Measurements from ENCODE around the gene MGLL. TPM values are rescaled to one million over a fixed set of nuclear protein-coding genes. Genes with fewer than 3 reads are reported as not detected.
A peak's percentile ranks its signal among the peaks of the same experiment; 100 is the strongest.

MGLL gene
- total and polyA plus RNA-seq, 4 donors: 25.5 to 48.6 (median 37.9) TPM

DNA sequence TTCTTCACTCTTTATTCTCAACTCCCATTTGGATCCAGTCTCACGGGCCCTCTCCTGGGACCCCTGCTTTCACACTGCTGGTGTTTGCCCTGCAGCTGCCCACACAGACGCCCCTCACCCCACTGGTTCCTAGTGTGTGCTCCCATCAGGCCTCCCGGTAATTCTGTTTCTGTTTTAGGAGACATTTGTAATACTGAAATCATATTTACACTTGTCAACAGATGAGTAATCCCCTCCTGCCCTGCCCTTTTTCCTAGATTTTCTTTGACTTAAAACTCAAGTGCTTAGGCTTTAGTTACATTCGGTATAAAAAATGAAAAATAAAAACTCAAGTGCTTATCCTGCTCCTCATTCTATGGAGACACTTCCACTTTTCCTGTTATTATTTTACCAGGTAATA is 167.9 kb downstream of the MGLL start:
- 100% methylated on average over 1 of the region's 4 CpGs for WGBS (ENCODE audit: insufficient coverage)
- no peak for DNase-seq (ENCODE audit: low read depth in 4 of 6, low spot score in 6 of 6)
- H3K9me3 ChIP-seq (ENCODE audit: control insufficient read depth, insufficient read depth, low read length): no peaks in the 10 kb centered on the region
- peaks cover 25% of the 10 kb centered on the region for H3K36me3 ChIP-seq (ENCODE audit: control insufficient read depth, insufficient read depth, low read length)
- H3K27ac ChIP-seq (ENCODE audit: low read depth, low read length): no peak overlapping the region
- H3K4me1 ChIP-seq (ENCODE audit: control insufficient read depth, insufficient read depth, low read length): peaks cover 11% of the 10 kb centered on the region
- no peaks in the 10 kb centered on the region for H3K27me3 ChIP-seq (ENCODE audit: control insufficient read depth, insufficient read depth, low read length)
- no peak overlapping the region for H3K4me3 ChIP-seq (ENCODE audit: low read depth, low read length)

- Histone ChIP-seq H3K27ac (ENCODE audit: low read depth, low read length) (no peak overlapping the region), H3K9me3 (ENCODE audit: control insufficient read depth, insufficient read depth, low read length) (no peaks in the 10 kb centered on the region), H3K4me1 (ENCODE audit: control insufficient read depth, insufficient read depth, low read length) (peaks cover 13% of the 10 kb centered on the region), H3K27me3 (ENCODE audit: control insufficient read depth, insufficient read depth, low read length) (no peaks in the 10 kb centered on the region), H3K36me3 (ENCODE audit: control insufficient read depth, insufficient read depth, low read length) (peaks cover 29% of the 10 kb centered on the region), H3K4me3 (ENCODE audit: low read depth, low read length) (no peak overlapping the region)
- peak in 2 of 6 donors; percentile 76 to 82 for DNase-seq (ENCODE audit: low read depth in 4 of 6, low spot score in 6 of 6)
- WGBS (ENCODE audit: insufficient coverage): 66% methylated on average over 13 of the region's 13 CpGs
These were observed 169.9 kb downstream of the MGLL start for GRCh38 chr3:127652246-127652995.

DNA sequence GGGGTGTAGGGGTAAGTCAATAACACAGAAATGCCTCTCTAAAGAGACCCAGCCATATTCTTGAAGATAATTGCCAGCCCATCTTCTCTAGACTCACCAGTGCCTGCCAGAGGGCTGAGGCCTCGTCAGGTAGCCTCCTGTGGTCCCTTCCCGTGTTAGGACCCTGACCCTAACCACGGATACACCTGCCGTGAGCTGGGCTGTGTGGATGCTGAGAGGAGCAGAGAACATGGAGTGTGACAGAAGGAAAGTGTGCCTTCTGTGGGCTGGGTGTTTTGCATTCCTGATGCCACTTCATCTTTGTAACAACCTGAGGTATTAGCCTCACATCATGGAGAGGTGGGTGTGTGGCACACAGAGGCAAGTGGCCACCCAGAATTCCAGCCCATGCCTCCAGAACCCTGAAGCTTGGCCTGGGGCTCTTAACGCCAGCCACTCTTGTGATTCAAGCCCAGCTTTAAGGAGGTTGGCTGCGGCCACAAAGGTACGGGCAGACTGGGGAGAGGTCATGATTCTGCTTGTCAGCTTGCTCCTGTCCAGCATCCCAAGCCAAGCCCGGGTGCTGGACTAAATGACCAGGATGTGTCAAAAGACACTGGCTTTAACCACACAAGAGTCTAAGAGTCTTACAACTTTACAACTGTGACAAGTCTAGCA is 170.7 kb downstream of the MGLL start:
- Histone ChIP-seq H3K27ac (ENCODE audit: low read depth, low read length) (no peak overlapping the region), H3K9me3 (ENCODE audit: control insufficient read depth, insufficient read depth, low read length) (no peaks in the 10 kb centered on the region), H3K27me3 (ENCODE audit: control insufficient read depth, insufficient read depth, low read length) (no peaks in the 10 kb centered on the region), H3K4me3 (ENCODE audit: low read depth, low read length) (no peak overlapping the region), H3K36me3 (ENCODE audit: control insufficient read depth, insufficient read depth, low read length) (peaks cover 30% of the 10 kb centered on the region), H3K4me1 (ENCODE audit: control insufficient read depth, insufficient read depth, low read length) (peaks cover 15% of the 10 kb centered on the region)
- 86% methylated on average over 8 of the region's 8 CpGs for WGBS (ENCODE audit: insufficient coverage)
- no peak for DNase-seq (ENCODE audit: low read depth in 4 of 6, low spot score in 6 of 6)

DNA sequence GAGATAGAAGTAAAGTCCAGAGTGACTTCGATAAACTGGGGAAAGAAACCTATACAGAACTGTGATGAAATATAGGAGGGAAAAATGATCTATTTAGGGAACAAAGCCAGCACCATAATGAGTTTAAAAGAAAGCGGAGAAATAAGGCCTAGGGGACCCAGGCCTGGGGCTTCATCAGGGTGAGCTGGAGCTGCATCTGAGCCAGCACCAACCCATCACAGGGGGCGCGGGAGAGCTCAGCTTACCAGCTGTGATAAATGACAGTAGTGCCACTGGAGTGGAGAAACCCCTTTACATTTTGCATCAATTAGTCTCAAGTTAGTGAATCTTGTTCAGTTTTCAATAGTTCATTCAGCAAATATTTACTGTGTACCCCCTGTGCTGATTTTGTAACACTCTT is 172.1 kb downstream of the MGLL start:
- WGBS (ENCODE audit: insufficient coverage): 92% methylated on average over 2 of the region's 4 CpGs

DNA sequence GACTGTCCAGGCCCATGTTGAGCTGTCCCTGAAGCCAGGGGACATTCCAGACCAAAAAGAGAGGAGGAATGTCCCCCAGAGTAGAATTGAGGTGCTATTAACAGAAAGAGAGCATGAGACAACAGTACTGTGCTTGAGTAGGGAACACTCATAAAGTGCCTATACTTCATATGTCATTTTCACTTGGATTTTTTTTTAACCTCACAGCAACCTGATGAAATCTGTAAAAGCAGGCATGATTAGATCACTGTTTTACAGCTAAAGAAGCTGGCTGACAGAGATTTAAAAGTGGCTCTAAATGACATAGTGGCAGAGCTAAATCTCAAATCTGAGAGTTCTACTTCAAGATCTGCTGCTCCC is 174.5 kb downstream of the MGLL start:
- H3K36me3 ChIP-seq (ENCODE audit: control insufficient read depth, insufficient read depth, low read length): peaks cover 48% of the 10 kb centered on the region
- no peak overlapping the region for H3K4me3 ChIP-seq (ENCODE audit: low read depth, low read length)
- H3K9me3 ChIP-seq (ENCODE audit: control insufficient read depth, insufficient read depth, low read length): no peaks in the 10 kb centered on the region
- H3K27ac ChIP-seq (ENCODE audit: low read depth, low read length): no peak overlapping the region
- no peaks in the 10 kb centered on the region for H3K27me3 ChIP-seq (ENCODE audit: control insufficient read depth, insufficient read depth, low read length)
- DNase-seq (ENCODE audit: low read depth in 4 of 6, low spot score in 6 of 6): no peak
- peaks cover 15% of the 10 kb centered on the region for H3K4me1 ChIP-seq (ENCODE audit: control insufficient read depth, insufficient read depth, low read length)

More for the DNA sequence above, 172.1 kb downstream of the MGLL start:
- Histone ChIP-seq H3K36me3 (ENCODE audit: control insufficient read depth, insufficient read depth, low read length) (peaks cover 37% of the 10 kb centered on the region), H3K27me3 (ENCODE audit: control insufficient read depth, insufficient read depth, low read length) (no peaks in the 10 kb centered on the region), H3K4me1 (ENCODE audit: control insufficient read depth, insufficient read depth, low read length) (peaks cover 15% of the 10 kb centered on the region), H3K9me3 (ENCODE audit: control insufficient read depth, insufficient read depth, low read length) (no peaks in the 10 kb centered on the region), H3K27ac (ENCODE audit: low read depth, low read length) (no peak overlapping the region), H3K4me3 (ENCODE audit: low read depth, low read length) (no peak overlapping the region)
- DNase-seq (ENCODE audit: low read depth in 4 of 6, low spot score in 6 of 6): no peak

- Histone ChIP-seq H3K27ac (ENCODE audit: low read depth, low read length) (no peak overlapping the region), H3K36me3 (ENCODE audit: control insufficient read depth, insufficient read depth, low read length) (peaks cover 43% of the 10 kb centered on the region), H3K4me1 (ENCODE audit: control insufficient read depth, insufficient read depth, low read length) (peaks cover 11% of the 10 kb centered on the region), H3K27me3 (ENCODE audit: control insufficient read depth, insufficient read depth, low read length) (no peaks in the 10 kb centered on the region), H3K9me3 (ENCODE audit: control insufficient read depth, insufficient read depth, low read length) (no peaks in the 10 kb centered on the region), H3K4me3 (ENCODE audit: low read depth, low read length) (no peak overlapping the region)
- WGBS (ENCODE audit: insufficient coverage): 69% methylated on average over 11 of the region's 13 CpGs
- peak in 1 of 6 donors; percentile 51 for DNase-seq (ENCODE audit: low read depth in 4 of 6, low spot score in 6 of 6)
These were observed 175.0 kb downstream of the MGLL start for GRCh38 chr3:127647166-127647844.

GRCh38 chr3:127646501-127647046 is 175.7 kb downstream of the MGLL start:
- peaks cover 4% of the 10 kb centered on the region for H3K4me1 ChIP-seq (ENCODE audit: control insufficient read depth, insufficient read depth, low read length)
- H3K27ac ChIP-seq (ENCODE audit: low read depth, low read length): no peak overlapping the region
- H3K4me3 ChIP-seq (ENCODE audit: low read depth, low read length): no peak overlapping the region
- H3K36me3 ChIP-seq (ENCODE audit: control insufficient read depth, insufficient read depth, low read length): peaks cover 38% of the 10 kb centered on the region
- H3K27me3 ChIP-seq (ENCODE audit: control insufficient read depth, insufficient read depth, low read length): no peaks in the 10 kb centered on the region
- 88% methylated on average over 9 of the region's 10 CpGs for WGBS (ENCODE audit: insufficient coverage)
- DNase-seq (ENCODE audit: low read depth in 4 of 6, low spot score in 6 of 6): peak in 1 of 6 donors; percentile 43
- H3K9me3 ChIP-seq (ENCODE audit: control insufficient read depth, insufficient read depth, low read length): no peaks in the 10 kb centered on the region

DNA sequence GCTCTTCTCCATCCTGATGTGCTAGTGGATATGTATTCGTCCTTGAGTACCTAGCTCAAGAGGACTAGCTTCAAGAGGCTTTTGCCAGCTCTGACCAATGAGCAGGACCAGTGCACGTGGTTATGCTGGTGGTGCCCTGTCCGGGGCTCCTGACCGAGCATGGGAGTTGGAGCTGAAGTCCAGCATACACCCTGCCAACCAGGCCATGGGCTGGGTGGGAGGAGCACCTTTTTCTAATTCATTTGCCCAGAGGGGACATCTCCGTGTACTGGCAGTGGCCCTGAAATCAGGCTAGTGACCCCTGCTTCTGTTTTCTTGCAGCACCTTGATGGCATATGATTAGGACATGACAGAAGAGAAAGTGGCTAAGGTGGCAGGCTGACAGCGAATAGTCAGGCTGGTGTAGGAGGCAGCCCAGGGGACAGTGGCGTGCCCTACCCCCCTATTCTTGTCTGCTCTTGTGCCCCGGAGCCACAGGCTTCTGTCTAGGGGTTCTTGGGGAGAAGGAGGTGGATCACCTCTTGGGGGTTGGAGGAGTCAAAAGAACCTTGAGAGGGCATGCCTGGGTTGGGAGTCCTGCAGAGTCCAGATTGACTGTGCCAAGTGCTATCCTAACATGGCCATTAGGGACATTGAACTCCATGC is 176.8 kb downstream of the MGLL start:
- Histone ChIP-seq H3K27me3 (ENCODE audit: control insufficient read depth, insufficient read depth, low read length) (no peaks in the 10 kb centered on the region), H3K4me3 (ENCODE audit: low read depth, low read length) (no peak overlapping the region), H3K36me3 (ENCODE audit: control insufficient read depth, insufficient read depth, low read length) (peaks cover 42% of the 10 kb centered on the region), H3K27ac (ENCODE audit: low read depth, low read length) (no peak overlapping the region), H3K9me3 (ENCODE audit: control insufficient read depth, insufficient read depth, low read length) (no peaks in the 10 kb centered on the region), H3K4me1 (ENCODE audit: control insufficient read depth, insufficient read depth, low read length) (peaks cover 4% of the 10 kb centered on the region)
- 92% methylated on average over 8 of the region's 8 CpGs for WGBS (ENCODE audit: insufficient coverage)
- DNase-seq (ENCODE audit: low read depth in 4 of 6, low spot score in 6 of 6): no peak

GRCh38 chr3:127644641-127645370 is 177.5 kb downstream of the MGLL start:
- Histone ChIP-seq H3K4me3 (ENCODE audit: low read depth, low read length) (no peak overlapping the region), H3K9me3 (ENCODE audit: control insufficient read depth, insufficient read depth, low read length) (no peaks in the 10 kb centered on the region), H3K4me1 (ENCODE audit: control insufficient read depth, insufficient read depth, low read length) (peaks cover 4% of the 10 kb centered on the region), H3K27ac (ENCODE audit: low read depth, low read length) (no peak overlapping the region), H3K27me3 (ENCODE audit: control insufficient read depth, insufficient read depth, low read length) (no peaks in the 10 kb centered on the region), H3K36me3 (ENCODE audit: control insufficient read depth, insufficient read depth, low read length) (peaks cover 43% of the 10 kb centered on the region)
- DNase-seq (ENCODE audit: low read depth in 4 of 6, low spot score in 6 of 6): no peak
- 90% methylated on average over 2 of the region's 5 CpGs for WGBS (ENCODE audit: insufficient coverage)

All from spinal cord (tissue), 10 donors.